Measurements from ENCODE around the gene TLCD4.
"Not testable (repeated sequence)": the region's sequence is repeated elsewhere in the genome, so short reads cannot be mapped to it uniquely, and the experiment has no call there.

Gene TLCD4

GRCh38 chr1:95096218-95096841 is 20.8 kb upstream of the TLCD4 start:
- FAIRE-seq = no peak

GRCh38 chr1:95097426-95097825 is 19.7 kb upstream of the TLCD4 start:
- FAIRE-seq = no peak

GRCh38 chr1:95098196-95098595 is 19.0 kb upstream of the TLCD4 start:
- FAIRE-seq = no peak

- FAIRE-seq = no peak
Measured at GRCh38 chr1:95108792-95109191, 8.4 kb upstream of the TLCD4 start.

- no peak for FAIRE-seq
Measured at GRCh38 chr1:95111014-95111413, 6.1 kb upstream of the TLCD4 start.

- no peak for FAIRE-seq
Measured at GRCh38 chr1:95113684-95114083, 3.5 kb upstream of the TLCD4 start.

- FAIRE-seq = no peak
Measured at GRCh38 chr1:95115708-95116137, 1.4 kb upstream of the TLCD4 start.

GRCh38 chr1:95116580-95117206 is 462 bp upstream of the TLCD4 start:
- FAIRE-seq = no peak

GRCh38 chr1:95118067-95118499 is 928 bp downstream of the TLCD4 start:
- FAIRE-seq = no peak

GRCh38 chr1:95118710-95119109 is 1.6 kb downstream of the TLCD4 start:
- no peak for FAIRE-seq

GRCh38 chr1:95119273-95119672 is 2.1 kb downstream of the TLCD4 start:
- no peak for FAIRE-seq

- FAIRE-seq = no peak
Measured at GRCh38 chr1:95122151-95122697, 5.1 kb downstream of the TLCD4 start.

GRCh38 chr1:95124342-95124741 is 7.2 kb downstream of the TLCD4 start:
- no peak for FAIRE-seq

GRCh38 chr1:95126366-95126765 is 9.2 kb downstream of the TLCD4 start:
- FAIRE-seq = no peak

- no peak for FAIRE-seq
Measured at GRCh38 chr1:95126846-95127245, 9.7 kb downstream of the TLCD4 start.

- no peak for FAIRE-seq
Measured at GRCh38 chr1:95127380-95127779, 10.2 kb downstream of the TLCD4 start.

GRCh38 chr1:95132762-95133161 is 15.6 kb downstream of the TLCD4 start:
- no peak for FAIRE-seq

- no peak for FAIRE-seq
Measured at GRCh38 chr1:95133687-95134086, 16.5 kb downstream of the TLCD4 start.

- FAIRE-seq = no peak
Measured at GRCh38 chr1:95138223-95138622, 21.1 kb downstream of the TLCD4 start.

- no peak for FAIRE-seq
Measured at GRCh38 chr1:95139039-95139438, 21.9 kb downstream of the TLCD4 start.

GRCh38 chr1:95140791-95141190 is 23.6 kb downstream of the TLCD4 start:
- no peak for FAIRE-seq

GRCh38 chr1:95145493-95145892 is 28.3 kb downstream of the TLCD4 start:
- no peak for FAIRE-seq

- no peak for FAIRE-seq
Measured at GRCh38 chr1:95146637-95147036, 29.5 kb downstream of the TLCD4 start.

- FAIRE-seq = no peak
Measured at GRCh38 chr1:95154096-95154495, 36.9 kb downstream of the TLCD4 start.

- FAIRE-seq = not testable (repeated sequence)
Measured at GRCh38 chr1:95165569-95165968, 48.4 kb downstream of the TLCD4 start.

All from islet of Langerhans (tissue), 1 donor.